GM23338 (cell line): ENCODE measurements around the gene FGF1. TPM values are rescaled to one million over a fixed set of nuclear protein-coding genes. Genes with fewer than 3 reads are reported as not detected.

Experiments used
- ATAC-seq: fragments of 200-7000 bp; cut with Tn5 transposase; 3 replicates; pipeline ENCODE4 v1.9.1; 2020
- DNase-seq: peaks from one replicate; pipeline ENCODE4 v3.0.0-alpha.2; 2015; ENCODE audit warnings: low spot score
- H2AFZ ChIP-seq: fragments of 200-600 bp; sonication (generic); 2 replicates; pipeline ENCODE4 v1.8.0; 2016; ENCODE audit warnings: antibody characterized with exemption, mild to moderate bottlenecking, moderate library complexity
- H3F3A ChIP-seq: fragments of 200-600 bp; sonication (generic); replicated peaks from 2 replicates; pipeline ENCODE4 v1.8.0; 2017; ENCODE audit warnings: antibody characterized with exemption, mixed run types, low read depth
- H3K27ac ChIP-seq: fragments of 200-600 bp; sonication (generic); 2 replicates; pipeline ENCODE4 v1.6.1; 2016; ENCODE audit warnings: low read depth
- H3K27me3 ChIP-seq: fragments of 200-600 bp; sonication (generic); 2 replicates; pipeline ENCODE4 v1.8.0; 2016; ENCODE audit warnings: mild to moderate bottlenecking, mixed run types, moderate library complexity; ENCODE audit not compliant: insufficient read depth
- H3K36me3 ChIP-seq: fragments of 200-600 bp; sonication (generic); 2 replicates; pipeline ENCODE4 v1.8.0; 2016; ENCODE audit warnings: mild to moderate bottlenecking; ENCODE audit not compliant: insufficient read depth
- H3K4me1 ChIP-seq: fragments of 200-600 bp; sonication (generic); 2 replicates; pipeline ENCODE4 v1.8.0; 2016; ENCODE audit warnings: mild to moderate bottlenecking, moderate library complexity; ENCODE audit not compliant: insufficient read depth
- H3K4me2 ChIP-seq: fragments of 200-600 bp; sonication (generic); 2 replicates; pipeline ENCODE4 v1.7.1; 2017; ENCODE audit warnings: mixed run types
- H3K4me3 ChIP-seq: fragments of 200-600 bp; sonication (generic); 2 replicates; pipeline ENCODE4 v1.6.1; 2016; ENCODE audit warnings: mixed run types
- H3K79me2 ChIP-seq: fragments of 200-600 bp; sonication (generic); replicated peaks from 2 replicates; pipeline ENCODE4 v1.8.0; 2017; ENCODE audit warnings: mild to moderate bottlenecking; ENCODE audit not compliant: insufficient read depth
- H3K9me2 ChIP-seq: fragments of 200-600 bp; sonication (generic); 2 replicates; pipeline ENCODE4 v1.8.0; 2017; ENCODE audit not compliant: insufficient read depth
- H4K20me1 ChIP-seq: fragments of 200-600 bp; sonication (generic); replicated peaks from 2 replicates; pipeline ENCODE4 v1.8.0; 2017; ENCODE audit warnings: mild to moderate bottlenecking; ENCODE audit not compliant: insufficient read depth
- H3K27ac Mint-ChIP-seq: 2 replicates; pipeline ENCODE4 v1.8.0; 2020; ENCODE audit warnings: inconsistent platforms, mild to moderate bottlenecking, moderate library complexity, mixed read lengths
- H3K27me3 Mint-ChIP-seq: 3 replicates; pipeline ENCODE4 v1.8.0; 2022; ENCODE audit warnings: low read depth, mild to moderate bottlenecking, moderate library complexity, mixed read lengths, inconsistent platforms; ENCODE audit not compliant: insufficient read depth, poor library complexity
- H3K36me3 Mint-ChIP-seq: 3 replicates; pipeline ENCODE4 v1.8.0; 2021; ENCODE audit warnings: low read depth, mild to moderate bottlenecking, inconsistent platforms, moderate library complexity, mixed read lengths
- H3K4me1 Mint-ChIP-seq: 3 replicates; pipeline ENCODE4 v1.8.0; 2020; ENCODE audit warnings: mild to moderate bottlenecking, inconsistent platforms, mixed read lengths
- H3K4me3 Mint-ChIP-seq: 3 replicates; pipeline ENCODE4 v1.8.0; 2021; ENCODE audit warnings: moderate library complexity, mild to moderate bottlenecking, inconsistent platforms, mixed read lengths
- H3K9me3 Mint-ChIP-seq: 3 replicates; pipeline ENCODE4 v1.8.0; 2020; ENCODE audit warnings: moderate library complexity, mild to moderate bottlenecking, inconsistent platforms, mixed read lengths
- CREB1 ChIP-seq: fragments of 250-450 bp; sonication (Bioruptor Pico); IDR thresholded peaks from 2 replicates; pipeline ENCODE4 v1.5.0; 2020; ENCODE audit warnings: low read depth, mild to moderate bottlenecking, moderate library complexity
- EZH2phosphoT487 ChIP-seq: fragments of 200-600 bp; sonication (generic); IDR thresholded peaks from one replicate; pipeline ENCODE4 v1.8.1; 2018; ENCODE audit warnings: antibody characterized with exemption; ENCODE audit not compliant: unreplicated experiment
- JUNB ChIP-seq: IDR thresholded peaks from one replicate; pipeline ENCODE4 v1.6.1; 2016; ENCODE audit warnings: antibody characterized with exemption; ENCODE audit not compliant: unreplicated experiment
- NANOG ChIP-seq: IDR thresholded peaks from 2 replicates; pipeline ENCODE4 v1.6.1; 2016; ENCODE audit warnings: antibody characterized with exemption, borderline replicate concordance
- POLR2AphosphoS5 ChIP-seq: IDR thresholded peaks from 2 replicates; pipeline ENCODE4 v1.6.1; 2016; ENCODE audit warnings: antibody characterized with exemption, low read depth
- STAT1 ChIP-seq: IDR thresholded peaks from one replicate; pipeline ENCODE4 v1.6.1; 2016; ENCODE audit warnings: antibody characterized with exemption; ENCODE audit not compliant: unreplicated experiment
- ZNF114 ChIP-seq: fragments of 250-450 bp; sonication (Bioruptor Pico); IDR thresholded peaks from 2 replicates; pipeline ENCODE4 v1.5.0; 2020; ENCODE audit warnings: mild to moderate bottlenecking, moderate library complexity
- ZNF331 ChIP-seq: fragments of 250-450 bp; sonication (Bioruptor Pico); IDR thresholded peaks from 2 replicates; pipeline ENCODE4 v1.5.0; 2020; ENCODE audit warnings: low read depth, mild to moderate bottlenecking, moderate library complexity
- polyA plus RNA-seq: library from polyadenylated mRNA; unstranded; fragments of >200 nt; fragmentation: Nextera tagmentation; extraction: Ambion mirVana; gene quantifications from 2 replicates; pipeline ENCODE4 v1.2.1, GENCODE V29; 2016
- total RNA-seq: library from RNA; depleted of rRNA; stranded (reverse); fragments of >200 nt; shearing (Covaris generic); gene quantifications from 2 replicates; pipeline ENCODE4 v1.2.3, GENCODE V29; 2014
- TF ChIP-seq, protein P1 (sequence below), 2 experiments: fragments of 200-600 bp in 1 of 2; sonication (generic) in 1 of 2; conservative IDR thresholded peaks; 2 replicates each; pipeline versions ENCODE4 v1.5.1 to v1.6.1; 2016 to 2017; ENCODE audit warnings: antibody characterized with exemption in 2 of 2, low read depth in 2 of 2, mild to moderate bottlenecking in 2 of 2, moderate library complexity in 1 of 2
- TF ChIP-seq, protein P2 (sequence below): IDR thresholded peaks from one replicate; pipeline ENCODE4 v1.6.1; 2018; ENCODE audit warnings: antibody characterized with exemption; ENCODE audit not compliant: unreplicated experiment
- TF ChIP-seq, protein P3 (sequence below): IDR thresholded peaks from 2 replicates; pipeline ENCODE4 v1.6.1; 2016; ENCODE audit warnings: antibody characterized with exemption

The FGF1 gene
- total and polyA plus RNA-seq, 2 experiments from 2014 or later, result 0.21 to 0.34 TPM

DNA sequence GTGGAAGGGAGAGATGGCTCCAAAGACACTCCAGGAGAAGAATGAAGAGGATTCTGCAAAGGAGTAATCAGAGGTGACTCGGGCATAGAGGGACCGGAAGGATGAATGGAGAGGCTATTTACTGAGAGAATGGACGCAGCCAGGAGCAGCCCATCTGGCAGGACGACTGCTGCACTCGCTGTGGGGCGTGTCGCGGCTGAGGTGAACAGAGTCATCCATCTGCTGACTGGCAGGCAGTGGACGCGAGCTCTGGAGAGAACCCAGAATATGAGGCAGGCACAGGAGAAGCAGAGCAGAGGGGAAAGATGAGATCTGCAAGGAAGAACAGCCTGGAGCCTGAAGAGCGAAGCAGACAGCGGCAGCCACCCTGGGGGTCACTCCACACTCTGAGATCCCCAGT is 16.4 kb downstream of the FGF1 start (continued):
- TF ChIP-seq, protein P1, sequence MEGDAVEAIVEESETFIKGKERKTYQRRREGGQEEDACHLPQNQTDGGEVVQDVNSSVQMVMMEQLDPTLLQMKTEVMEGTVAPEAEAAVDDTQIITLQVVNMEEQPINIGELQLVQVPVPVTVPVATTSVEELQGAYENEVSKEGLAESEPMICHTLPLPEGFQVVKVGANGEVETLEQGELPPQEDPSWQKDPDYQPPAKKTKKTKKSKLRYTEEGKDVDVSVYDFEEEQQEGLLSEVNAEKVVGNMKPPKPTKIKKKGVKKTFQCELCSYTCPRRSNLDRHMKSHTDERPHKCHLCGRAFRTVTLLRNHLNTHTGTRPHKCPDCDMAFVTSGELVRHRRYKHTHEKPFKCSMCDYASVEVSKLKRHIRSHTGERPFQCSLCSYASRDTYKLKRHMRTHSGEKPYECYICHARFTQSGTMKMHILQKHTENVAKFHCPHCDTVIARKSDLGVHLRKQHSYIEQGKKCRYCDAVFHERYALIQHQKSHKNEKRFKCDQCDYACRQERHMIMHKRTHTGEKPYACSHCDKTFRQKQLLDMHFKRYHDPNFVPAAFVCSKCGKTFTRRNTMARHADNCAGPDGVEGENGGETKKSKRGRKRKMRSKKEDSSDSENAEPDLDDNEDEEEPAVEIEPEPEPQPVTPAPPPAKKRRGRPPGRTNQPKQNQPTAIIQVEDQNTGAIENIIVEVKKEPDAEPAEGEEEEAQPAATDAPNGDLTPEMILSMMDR (conservative IDR thresholded peaks at IDR 0.05; ENCODE audit: low read depth in 2 of 2), result no peak
- TF ChIP-seq NANOG (no peak), ZNF331 (CRISPR knock-in tag) (no peak)

DNA sequence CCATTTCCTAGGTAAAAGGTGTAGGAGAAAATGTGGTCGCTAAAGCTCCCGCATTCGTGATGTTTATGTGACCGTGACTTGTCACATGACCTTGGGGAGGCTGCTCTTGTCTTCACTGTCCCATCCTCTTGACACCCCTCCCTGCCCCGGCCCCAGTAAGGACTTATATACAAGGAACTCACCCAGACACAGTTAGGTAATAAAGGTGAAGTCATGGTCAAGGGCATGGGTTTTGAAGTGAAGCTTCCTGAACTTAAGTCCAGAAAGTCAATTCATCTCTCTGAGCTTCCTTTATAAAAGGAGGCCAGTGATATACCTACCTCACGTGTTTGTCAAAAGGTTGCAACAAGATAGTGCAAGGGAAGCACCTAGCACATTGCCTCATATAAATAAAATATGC is 17.6 kb downstream of the FGF1 start:
- Histone ChIP-seq H3K4me2 (no peak overlapping the region), H3K79me2 (no peaks in the 10 kb centered on the region), H3K27me3 (no peaks in the 10 kb centered on the region), H3F3A (no peaks in the 10 kb centered on the region), H2AFZ (no peak overlapping the region), H3K36me3 (no peaks in the 10 kb centered on the region), H3K27ac (no peak overlapping the region), H4K20me1 (no peaks in the 10 kb centered on the region), H3K9me2 (peaks cover 14% of the 10 kb centered on the region; the same call in 1 of the 2 replicates), H3K4me3 (no peak overlapping the region), H3K4me1 (peaks cover 11% of the 10 kb centered on the region)
- ATAC-seq (no peak), DNase-seq (no peak)
- Mint-ChIP-seq H3K9me3 (no peaks in the 10 kb centered on the region), H3K36me3 (no peaks in the 10 kb centered on the region), H3K27ac (no peak overlapping the region), H3K27me3 (no peaks in the 10 kb centered on the region), H3K4me1 (peaks cover 15% of the 10 kb centered on the region), H3K4me3 (no peak overlapping the region)
- TF ChIP-seq, protein P2, sequence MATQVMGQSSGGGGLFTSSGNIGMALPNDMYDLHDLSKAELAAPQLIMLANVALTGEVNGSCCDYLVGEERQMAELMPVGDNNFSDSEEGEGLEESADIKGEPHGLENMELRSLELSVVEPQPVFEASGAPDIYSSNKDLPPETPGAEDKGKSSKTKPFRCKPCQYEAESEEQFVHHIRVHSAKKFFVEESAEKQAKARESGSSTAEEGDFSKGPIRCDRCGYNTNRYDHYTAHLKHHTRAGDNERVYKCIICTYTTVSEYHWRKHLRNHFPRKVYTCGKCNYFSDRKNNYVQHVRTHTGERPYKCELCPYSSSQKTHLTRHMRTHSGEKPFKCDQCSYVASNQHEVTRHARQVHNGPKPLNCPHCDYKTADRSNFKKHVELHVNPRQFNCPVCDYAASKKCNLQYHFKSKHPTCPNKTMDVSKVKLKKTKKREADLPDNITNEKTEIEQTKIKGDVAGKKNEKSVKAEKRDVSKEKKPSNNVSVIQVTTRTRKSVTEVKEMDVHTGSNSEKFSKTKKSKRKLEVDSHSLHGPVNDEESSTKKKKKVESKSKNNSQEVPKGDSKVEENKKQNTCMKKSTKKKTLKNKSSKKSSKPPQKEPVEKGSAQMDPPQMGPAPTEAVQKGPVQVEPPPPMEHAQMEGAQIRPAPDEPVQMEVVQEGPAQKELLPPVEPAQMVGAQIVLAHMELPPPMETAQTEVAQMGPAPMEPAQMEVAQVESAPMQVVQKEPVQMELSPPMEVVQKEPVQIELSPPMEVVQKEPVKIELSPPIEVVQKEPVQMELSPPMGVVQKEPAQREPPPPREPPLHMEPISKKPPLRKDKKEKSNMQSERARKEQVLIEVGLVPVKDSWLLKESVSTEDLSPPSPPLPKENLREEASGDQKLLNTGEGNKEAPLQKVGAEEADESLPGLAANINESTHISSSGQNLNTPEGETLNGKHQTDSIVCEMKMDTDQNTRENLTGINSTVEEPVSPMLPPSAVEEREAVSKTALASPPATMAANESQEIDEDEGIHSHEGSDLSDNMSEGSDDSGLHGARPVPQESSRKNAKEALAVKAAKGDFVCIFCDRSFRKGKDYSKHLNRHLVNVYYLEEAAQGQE, result no peak
- TF ChIP-seq POLR2AphosphoS5 (no peak), EZH2phosphoT487 (no peak), JUNB (no peak), CREB1 (CRISPR knock-in tag) (no peak), NANOG (no peak), STAT1 (no peak), ZNF114 (CRISPR knock-in tag) (no peak)
- TF ChIP-seq, protein P3, sequence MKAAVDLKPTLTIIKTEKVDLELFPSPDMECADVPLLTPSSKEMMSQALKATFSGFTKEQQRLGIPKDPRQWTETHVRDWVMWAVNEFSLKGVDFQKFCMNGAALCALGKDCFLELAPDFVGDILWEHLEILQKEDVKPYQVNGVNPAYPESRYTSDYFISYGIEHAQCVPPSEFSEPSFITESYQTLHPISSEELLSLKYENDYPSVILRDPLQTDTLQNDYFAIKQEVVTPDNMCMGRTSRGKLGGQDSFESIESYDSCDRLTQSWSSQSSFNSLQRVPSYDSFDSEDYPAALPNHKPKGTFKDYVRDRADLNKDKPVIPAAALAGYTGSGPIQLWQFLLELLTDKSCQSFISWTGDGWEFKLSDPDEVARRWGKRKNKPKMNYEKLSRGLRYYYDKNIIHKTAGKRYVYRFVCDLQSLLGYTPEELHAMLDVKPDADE, result no peak
- TF ChIP-seq, protein P1 (conservative IDR thresholded peaks at IDR 0.05; ENCODE audit: low read depth in 2 of 2), result no peak
